ENCODE results near the gene POU2AF1.

POU2AF1 gene

GRCh38 chr11:111359223-111360149 lies 19.6 kb downstream of the POU2AF1 start:
- Histone ChIP-seq H3F3A (ENCODE audit: insufficient read depth, low read length) (peaks cover 26% of the 10 kb centered on the region), H4K20me1 (ENCODE audit: insufficient read depth, low read length) (no peaks in the 10 kb centered on the region), H3K4me2 (ENCODE audit: low read depth, low read length) (no peak overlapping the region), H3K4me3 (ENCODE audit: low read length) (no peak overlapping the region), H3K4me1 (ENCODE audit: low read length) (peaks cover 40% of the 10 kb centered on the region), H3K9ac (ENCODE audit: low read length) (no peak overlapping the region), H3K27me3 (replicated peaks; ENCODE audit: insufficient read depth, low read length) (no peaks in the 10 kb centered on the region), H3K36me3 (replicated peaks; ENCODE audit: insufficient read depth, low read length) (peaks cover 44% of the 10 kb centered on the region), H3K27ac (ENCODE audit: low read length) (peak overlapping the region; percentile 20; the same call in 1 of the 2 replicates), H3K9me3 (replicated peaks; ENCODE audit: insufficient read depth, low read length) (no peaks in the 10 kb centered on the region), H3K9me2 (replicated peaks; ENCODE audit: insufficient read depth, low read length) (no peaks in the 10 kb centered on the region), H2AFZ (ENCODE audit: low read length) (no peak overlapping the region), H3K79me2 (ENCODE audit: low read length) (peaks cover 90% of the 10 kb centered on the region)
- no peak for DNase-seq
- TF ChIP-seq EZH2 (optimal IDR thresholded peaks at IDR 0.05; ENCODE audit: low read depth, low read length) (no peak), CTCF (IDR thresholded peaks at IDR 0.05; ENCODE audit: low read length) (peak; percentile 18; the same call in 1 of the 2 replicates), EZH2phosphoT487 (IDR thresholded peaks at IDR 0.05; ENCODE audit: low read length) (no peak)

GRCh38 chr11:111358038-111359001 lies 20.8 kb downstream of the POU2AF1 start:
- peaks cover 26% of the 10 kb centered on the region for H3F3A ChIP-seq (ENCODE audit: insufficient read depth, low read length)
- H3K79me2 ChIP-seq (ENCODE audit: low read length), result peaks cover 78% of the 10 kb centered on the region
- no peaks in the 10 kb centered on the region for H3K9me3 ChIP-seq (replicated peaks; ENCODE audit: insufficient read depth, low read length)
- H3K27me3 ChIP-seq (replicated peaks; ENCODE audit: insufficient read depth, low read length), result no peaks in the 10 kb centered on the region
- H2AFZ ChIP-seq (ENCODE audit: low read length), result no peak overlapping the region
- no peaks in the 10 kb centered on the region for H3K9me2 ChIP-seq (replicated peaks; ENCODE audit: insufficient read depth, low read length)
- H3K36me3 ChIP-seq (replicated peaks; ENCODE audit: insufficient read depth, low read length), result peaks cover 42% of the 10 kb centered on the region
- no peak overlapping the region for H3K4me2 ChIP-seq (ENCODE audit: low read depth, low read length)
- DNase-seq, result no peak
- no peak overlapping the region for H3K27ac ChIP-seq (ENCODE audit: low read length)
- H4K20me1 ChIP-seq (ENCODE audit: insufficient read depth, low read length), result no peaks in the 10 kb centered on the region
- peaks cover 30% of the 10 kb centered on the region for H3K4me1 ChIP-seq (ENCODE audit: low read length)
- H3K9ac ChIP-seq (ENCODE audit: low read length), result no peak overlapping the region
- no peak for TF ChIP-seq CTCF (IDR thresholded peaks at IDR 0.05; ENCODE audit: low read length)
- no peak for TF ChIP-seq EZH2phosphoT487 (IDR thresholded peaks at IDR 0.05; ENCODE audit: low read length)
- TF ChIP-seq EZH2 (optimal IDR thresholded peaks at IDR 0.05; ENCODE audit: low read depth, low read length), result no peak
- no peak overlapping the region for H3K4me3 ChIP-seq (ENCODE audit: low read length)

GRCh38 chr11:111357150-111358037 lies 21.7 kb downstream of the POU2AF1 start:
- Histone ChIP-seq H3F3A (ENCODE audit: insufficient read depth, low read length) (peaks cover 22% of the 10 kb centered on the region), H3K9me3 (replicated peaks; ENCODE audit: insufficient read depth, low read length) (no peaks in the 10 kb centered on the region), H3K9ac (ENCODE audit: low read length) (no peak overlapping the region), H3K4me3 (ENCODE audit: low read length) (no peak overlapping the region), H3K27ac (ENCODE audit: low read length) (no peak overlapping the region), H3K4me2 (ENCODE audit: low read depth, low read length) (no peak overlapping the region), H3K9me2 (replicated peaks; ENCODE audit: insufficient read depth, low read length) (no peaks in the 10 kb centered on the region), H4K20me1 (ENCODE audit: insufficient read depth, low read length) (no peaks in the 10 kb centered on the region), H3K79me2 (ENCODE audit: low read length) (peaks cover 69% of the 10 kb centered on the region), H3K36me3 (replicated peaks; ENCODE audit: insufficient read depth, low read length) (peaks cover 35% of the 10 kb centered on the region), H3K27me3 (replicated peaks; ENCODE audit: insufficient read depth, low read length) (no peaks in the 10 kb centered on the region), H2AFZ (ENCODE audit: low read length) (no peak overlapping the region), H3K4me1 (ENCODE audit: low read length) (peaks cover 21% of the 10 kb centered on the region)
- DNase-seq, result no peak
- TF ChIP-seq EZH2 (optimal IDR thresholded peaks at IDR 0.05; ENCODE audit: low read depth, low read length), result no peak
- TF ChIP-seq EZH2phosphoT487 (IDR thresholded peaks at IDR 0.05; ENCODE audit: low read length), result no peak
- TF ChIP-seq CTCF (IDR thresholded peaks at IDR 0.05; ENCODE audit: low read length), result no peak

Measured in MM.1S (cell line).